HL-60 (cell line): ENCODE data around the gene FSTL4.

Source experiments
- DNase-seq, 2 experiments: peaks; one replicate each; pipeline ENCODE4 v3.0.0-alpha.2; 2010 to 2020; ENCODE audit warnings: low read depth in 1 of 2, low spot score in 1 of 2
- H3K27ac ChIP-seq: fragments of 250-450 bp; sonication (Bioruptor Pico); replicated peaks from 2 replicates; pipeline ENCODE4 v1.5.1; 2020; ENCODE audit warnings: mild to moderate bottlenecking, moderate library complexity
- H3K27me3 ChIP-seq: fragments of 250-450 bp; sonication (Bioruptor Pico); 2 replicates; pipeline ENCODE4 v1.5.1; 2021; ENCODE audit warnings: mild to moderate bottlenecking, moderate library complexity; ENCODE audit not compliant: insufficient read depth, poor library complexity, severe bottlenecking
- H3K4me3 ChIP-seq: replicated peaks from 2 replicates; pipeline ENCODE4 v1.5.1; 2011; ENCODE audit warnings: mild to moderate bottlenecking, control low read depth, low read length; ENCODE audit not compliant: insufficient read depth
- CTCF ChIP-seq: IDR thresholded peaks from one replicate; pipeline ENCODE4 v1.5.1; 2011; ENCODE audit warnings: low read length, control low read depth, inconsistent platforms; ENCODE audit not compliant: insufficient read depth
- GABPA ChIP-seq: IDR thresholded peaks from 2 replicates; pipeline ENCODE4 v1.6.1; 2012; ENCODE audit warnings: low read depth
- POLR2AphosphoS5 ChIP-seq: IDR thresholded peaks from 2 replicates; pipeline ENCODE4 v1.6.1; 2012; ENCODE audit warnings: low read depth
- REST ChIP-seq: IDR thresholded peaks from 2 replicates; pipeline ENCODE4 v1.6.1; 2012; ENCODE audit warnings: low read depth; ENCODE audit not compliant: insufficient replicate concordance
- SPI1 ChIP-seq: IDR thresholded peaks from 2 replicates; pipeline ENCODE4 v1.6.1; 2012; ENCODE audit warnings: low read depth, mild to moderate bottlenecking, borderline replicate concordance

FSTL4 gene

DNA sequence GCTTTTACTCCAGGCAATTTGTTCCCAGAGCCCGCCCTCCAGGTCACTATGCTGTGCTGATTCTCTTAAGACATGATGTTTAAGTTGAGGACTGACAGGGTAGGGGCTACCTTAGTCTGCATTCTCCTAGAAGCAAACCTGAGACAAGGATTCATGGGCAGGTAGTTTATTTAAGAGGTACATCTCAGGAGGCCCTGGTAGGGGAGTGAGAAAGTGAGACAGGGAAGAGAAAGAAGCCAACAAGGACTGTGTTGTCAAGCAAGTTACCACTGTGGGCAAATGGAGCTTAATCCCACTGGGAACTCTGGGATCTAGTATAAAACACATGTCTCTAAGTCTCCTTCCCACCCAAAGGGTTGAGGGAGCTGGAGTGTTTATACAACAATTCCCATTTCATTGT is 43.6 kb upstream of the FSTL4 start:
- no peak overlapping the region for H3K4me3 ChIP-seq
- no peak for DNase-seq
- TF ChIP-seq SPI1: no peak
- no peak for TF ChIP-seq GABPA
- no peak for TF ChIP-seq CTCF
- TF ChIP-seq REST: no peak
- TF ChIP-seq POLR2AphosphoS5: no peak
- no peaks in the 10 kb centered on the region for H3K27me3 ChIP-seq
- H3K27ac ChIP-seq: no peak overlapping the region

GRCh38 chr5:133653760-133654049 is 41.4 kb upstream of the FSTL4 start:
- no peak for TF ChIP-seq REST
- TF ChIP-seq POLR2AphosphoS5: no peak
- TF ChIP-seq CTCF: no peak
- no peak for TF ChIP-seq SPI1
- no peak for TF ChIP-seq GABPA
- H3K4me3 ChIP-seq: no peak overlapping the region
- DNase-seq: no peak
- no peak overlapping the region for H3K27ac ChIP-seq
- H3K27me3 ChIP-seq: no peaks in the 10 kb centered on the region

DNA sequence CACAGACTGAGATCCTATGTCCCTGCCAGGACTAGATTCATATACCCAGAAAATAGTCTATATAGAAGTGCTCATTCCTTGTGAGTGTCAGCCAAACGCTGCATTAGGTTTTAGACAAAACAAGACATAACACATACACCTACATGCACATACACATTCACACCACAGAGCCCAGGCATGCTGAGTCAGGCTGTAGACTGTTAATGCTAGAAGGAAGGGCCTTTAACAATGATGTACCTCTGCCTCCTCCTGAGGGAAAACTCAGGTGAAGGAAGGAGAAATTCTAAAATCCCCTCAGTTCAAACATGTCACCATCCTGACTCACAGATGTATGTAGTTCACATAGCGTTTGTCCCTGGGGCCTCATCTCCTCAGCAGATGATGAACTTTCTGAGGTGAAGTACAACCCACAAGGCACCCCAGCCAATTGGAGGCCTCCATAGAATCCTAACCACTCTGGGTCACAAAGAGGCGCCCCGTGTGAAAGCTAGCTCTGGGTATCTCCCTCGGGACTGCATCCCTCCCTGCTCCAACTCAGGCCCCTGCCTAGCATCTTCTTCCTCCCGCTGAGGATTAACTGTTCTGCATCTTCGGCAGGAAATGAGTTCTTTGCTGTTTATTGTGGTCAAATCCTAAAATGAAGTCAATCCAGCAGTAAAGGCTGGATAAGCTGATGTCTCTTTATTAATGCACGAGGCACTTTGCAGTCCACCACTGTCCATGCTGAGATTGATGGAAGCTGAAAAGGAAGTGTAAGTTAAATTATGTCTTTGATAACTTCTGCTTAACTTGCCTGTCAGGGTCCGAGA is 40.8 kb upstream of the FSTL4 start:
- H3K4me3 ChIP-seq: no peak overlapping the region
- no peak for DNase-seq
- TF ChIP-seq CTCF (no peak), GABPA (no peak), SPI1 (no peak), REST (no peak), POLR2AphosphoS5 (no peak)
- no peaks in the 10 kb centered on the region for H3K27me3 ChIP-seq
- no peak overlapping the region for H3K27ac ChIP-seq
